HepG2 (cell line): Measurements from ENCODE around the gene LHPP. TPM values are rescaled to one million over a fixed set of nuclear protein-coding genes. Genes with fewer than 3 reads are reported as not detected.

Experiments used
- ATAC-seq: fragments of 200-7000 bp; cut with Tn5 transposase; 3 replicates; pipeline ENCODE4 v1.9.1; 2020; ENCODE audit warnings: mild to moderate bottlenecking, moderate library complexity
- BruUV-seq: library from RNA; stranded (reverse); fragments of 400-500 nt; replicated peaks from 2 replicates; lab custom pipeline; 2021; lab: Mats Ljungman, UMichigan
- CTCF ChIA-PET: fragments of 300-600 bp; formaldehyde crosslinking; extraction: SDS; loops from one replicate; lab custom pipeline; 2021; ENCODE audit warnings: low total read pairs, inconsistent platforms, low intra/inter-chr PET ratio; lab: Yijun Ruan, JAX
- POLR2A ChIA-PET: fragments of 350-600 bp; sonication (Branson Sonifier 250); formaldehyde crosslinking; loops from one replicate; lab custom pipeline; 2020; ENCODE audit warnings: antibody characterized with exemption, inconsistent platforms; lab: Yijun Ruan, JAX
- DNase-seq: peaks from one replicate; pipeline ENCODE4 v3.0.0-alpha.2; 2015; ENCODE audit warnings: low spot score
- FAIRE-seq: peaks from 3 replicates; lab custom pipeline; 2011; peaks lifted over from hg19 to GRCh38; lab: Jason Lieb, UNC
- H2AFZ ChIP-seq: one replicate; pipeline ENCODE4 v1.6.1; 2011; ENCODE audit warnings: low read length, inconsistent platforms
- H3K27ac ChIP-seq: fragments of 300-600 bp; 3 replicates; pipeline ENCODE4 v1.8.0; 2011; ENCODE audit warnings: mixed run types, mild to moderate bottlenecking, mixed read lengths, low read length, inconsistent platforms; ENCODE audit not compliant: insufficient read depth; ENCODE audit errors: extremely low read length
- H3K27me3 ChIP-seq, 2 experiments: fragments of 200-600 bp in 1 of 2; 2 replicates in 1 of 2; 3 replicates in 1 of 2; pipeline versions ENCODE4 v1.6.0 to v1.8.0; 2011; ENCODE audit warnings: low read length in 2 of 2, mild to moderate bottlenecking in 2 of 2, moderate library complexity in 2 of 2, inconsistent platforms in 1 of 2; ENCODE audit not compliant: insufficient read depth in 2 of 2, control insufficient read depth in 1 of 2
- H3K36me3 ChIP-seq, 2 experiments: fragments of 200-600 bp in 1 of 2; replicated peaks in 1 of 2; 2 replicates in 1 of 2; 3 replicates in 1 of 2; pipeline versions ENCODE4 v1.5.1 to v1.8.0; 2011; ENCODE audit warnings: low read length in 2 of 2, inconsistent platforms in 1 of 2; ENCODE audit not compliant: insufficient read depth in 2 of 2, control insufficient read depth in 1 of 2
- H3K4me1 ChIP-seq: 2 replicates; pipeline ENCODE4 v1.5.1; 2012; ENCODE audit warnings: low read length, inconsistent platforms; ENCODE audit not compliant: insufficient read depth
- H3K4me2 ChIP-seq: 2 replicates; pipeline ENCODE4 v1.6.0; 2011; ENCODE audit warnings: low read depth, low read length, inconsistent platforms
- H3K4me3 ChIP-seq, 3 experiments: fragments of 200-600 bp in 1 of 3; sonication (generic), shearing (Covaris generic) in 1 of 3; replicated peaks in 1 of 3; 2 replicates each; pipeline ENCODE4 v1.5.1; 2011 to 2016; ENCODE audit warnings: low read length in 3 of 3, inconsistent platforms in 2 of 3, low read depth in 2 of 3, mild to moderate bottlenecking in 2 of 3, control low read depth in 1 of 3, mixed read lengths in 1 of 3; ENCODE audit not compliant: insufficient read depth in 1 of 3
- H3K79me2 ChIP-seq: one replicate; pipeline ENCODE4 v1.6.1; 2011; ENCODE audit warnings: low read length, inconsistent platforms; ENCODE audit not compliant: insufficient read depth
- H3K9ac ChIP-seq: 2 replicates; pipeline ENCODE4 v1.6.0; 2011; ENCODE audit warnings: mild to moderate bottlenecking, low read depth, low read length, inconsistent platforms; ENCODE audit not compliant: insufficient read depth
- H3K9me3 ChIP-seq: 2 replicates; pipeline ENCODE4 v1.5.1; 2012; ENCODE audit warnings: mild to moderate bottlenecking, low read length
- H4K20me1 ChIP-seq: 2 replicates; pipeline ENCODE4 v1.6.0; 2011; ENCODE audit warnings: inconsistent platforms, mild to moderate bottlenecking, low read length, moderate library complexity; ENCODE audit not compliant: insufficient read depth
- ARNT ChIP-seq: fragments of 450-650 bp; IDR thresholded peaks from 2 replicates; pipeline ENCODE4 v1.6.1; 2017
- BCL6 ChIP-seq: IDR thresholded peaks from 2 replicates; pipeline ENCODE4 v1.6.1; 2016; ENCODE audit warnings: missing genetic modification reagents, missing compliant biosample characterization
- CCAR2 ChIP-seq: fragments of 200-400 bp; formaldehyde crosslinking; optimal IDR thresholded peaks from 2 replicates; pipeline ENCODE3; 2018; ENCODE audit warnings: low read depth, mild to moderate bottlenecking, low read length, moderate library complexity
- ERF ChIP-seq: IDR thresholded peaks from 2 replicates; pipeline ENCODE4 v1.6.1; 2018; ENCODE audit warnings: missing biosample characterization, missing genetic modification reagents
- FOXA1 ChIP-seq, 2 experiments: fragments of 450-650 bp in 1 of 2; sonication (generic) in 1 of 2; formaldehyde crosslinking in 1 of 2; IDR thresholded peaks; 2 replicates each; pipeline versions ENCODE4 v1.4.0 to v1.6.1; 2016 to 2020; ENCODE audit warnings: missing genetic modification reagents in 1 of 2
- HOXA3 ChIP-seq: sonication (generic); formaldehyde crosslinking; IDR thresholded peaks from 2 replicates; pipeline ENCODE4 v1.5.0; 2020; ENCODE audit warnings: missing genetic modification reagents
- IKZF4 ChIP-seq: sonication (generic); formaldehyde crosslinking; IDR thresholded peaks from 2 replicates; pipeline ENCODE4 v1.5.1; 2020; ENCODE audit warnings: borderline replicate concordance, mild to moderate bottlenecking, low read depth, missing genetic modification reagents; ENCODE audit errors: not compliant biosample characterization
- KAT8 ChIP-seq: IDR thresholded peaks from 2 replicates; pipeline ENCODE4 v1.6.1; 2016; ENCODE audit warnings: missing genetic modification reagents, missing compliant biosample characterization
- MIXL1 ChIP-seq: IDR thresholded peaks from 2 replicates; pipeline ENCODE4 v1.6.1; 2016
- RELA ChIP-seq: sonication (generic); formaldehyde crosslinking; IDR thresholded peaks from 2 replicates; pipeline ENCODE4 v1.4.0; 2020; ENCODE audit warnings: missing genetic modification reagents
- WIZ ChIP-seq: sonication (generic); formaldehyde crosslinking; IDR thresholded peaks from 2 replicates; pipeline ENCODE4 v1.5.1; 2020; ENCODE audit warnings: mild to moderate bottlenecking, missing genetic modification reagents
- ZNF136 ChIP-seq: sonication (generic); formaldehyde crosslinking; IDR thresholded peaks from 2 replicates; pipeline ENCODE4 v1.8.1; 2022; ENCODE audit warnings: low read depth, mild to moderate bottlenecking, moderate library complexity, missing genetic modification reagents
- ZNF230 ChIP-seq: sonication (generic); formaldehyde crosslinking; IDR thresholded peaks from 2 replicates; pipeline ENCODE4 v1.4.0; 2020; ENCODE audit warnings: mild to moderate bottlenecking, missing genetic modification reagents
- ZNF75D ChIP-seq: sonication (generic); formaldehyde crosslinking; IDR thresholded peaks from 2 replicates; pipeline ENCODE4 v1.8.1; 2023; ENCODE audit warnings: missing genetic modification reagents, mild to moderate bottlenecking, borderline replicate concordance
- WGBS: methylation state at CpG from one replicate; pipeline ENCODE4 v1.1.6; 2017; ENCODE audit warnings: low lambda C conversion rate; 5-methylcytosine and 5-hydroxymethylcytosine counted together
- in situ Hi-C: cut with HindIII; loops from 2 replicates; pipeline ENCODE4 v1.10.0; 2017; ENCODE audit warnings: low pct_unique_long_range_greater_than_20kb; ENCODE audit not compliant: extremely low pct_ligation_motif_present
- intact Hi-C: fragments of 100-400 bp; cut with micrococcal nuclease; formaldehyde crosslinking; loops from one replicate; pipeline ENCODE4 v1.10.0; 2022; ENCODE audit not compliant: unreplicated experiment
- polyA plus RNA-seq, 8 experiments: library from polyadenylated mRNA; depleted of rRNA in 3 of 8; stranded (reverse) in 7 of 8; unstranded in 1 of 8; fragments of >200 nt; fragmentation: Illumina TruSeq in 4 of 8; extraction: Trizol in 4 of 8; gene quantifications; 2 replicates each; pipeline versions ENCODE4 v1.2.1 to v1.2.3, GENCODE V29; 2011 to 2016; ENCODE audit warnings: low read depth in 4 of 8, missing spikeins in 1 of 8, mixed read lengths in 1 of 8; ENCODE audit not compliant: insufficient read depth in 1 of 8
- total RNA-seq, 5 experiments: library from RNA; depleted of rRNA; stranded (reverse); fragments of >200 nt; fragmentation: Illumina TruSeq; extraction: Trizol; gene quantifications; 2 replicates each; pipeline ENCODE4 v1.2.3, GENCODE V29; 2016; ENCODE audit warnings: low read depth in 1 of 5
- TF ChIP-seq, protein P1 (sequence below), 2 experiments: IDR thresholded peaks; 2 replicates each; pipeline ENCODE4 v1.6.1; 2011 to 2012; ENCODE audit warnings: low read length in 2 of 2, borderline replicate concordance in 1 of 2, low read depth in 1 of 2, mild to moderate bottlenecking in 1 of 2, moderate library complexity in 1 of 2
- TF ChIP-seq, protein P2 (sequence below): sonication (generic); formaldehyde crosslinking; IDR thresholded peaks from 2 replicates; pipeline ENCODE4 v1.9.0; 2021; ENCODE audit warnings: mild to moderate bottlenecking, missing genetic modification reagents

The LHPP gene
- total and polyA plus RNA-seq, 2 of the 13 experiments (the other 11 are each of a cell fraction or from before 2014, with no cell fraction given) = 5.2 to 13.1 TPM

DNA sequence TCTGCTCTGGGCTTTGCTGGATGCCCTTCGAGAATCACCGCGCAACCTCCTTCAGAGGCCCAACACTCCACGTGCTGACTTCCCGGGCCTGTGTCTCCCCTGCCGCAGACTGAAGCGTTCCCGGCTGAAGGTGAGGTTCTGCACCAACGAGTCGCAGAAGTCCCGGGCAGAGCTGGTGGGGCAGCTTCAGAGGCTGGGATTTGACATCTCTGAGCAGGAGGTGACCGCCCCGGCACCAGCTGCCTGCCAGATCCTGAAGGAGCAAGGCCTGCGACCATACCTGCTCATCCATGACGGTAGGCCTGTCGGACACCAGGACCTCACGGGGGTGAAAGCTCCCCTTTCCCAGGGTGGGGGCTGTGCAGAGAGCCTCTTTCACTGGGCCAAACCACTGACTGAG is 22.4 kb downstream of the LHPP start:
- no peak overlapping the region for H3K9ac ChIP-seq
- in situ Hi-C loops (no loop called here), intact Hi-C loops (no loop called here)
- no peak overlapping the region for H2AFZ ChIP-seq
- WGBS = 92% methylated on average over 9 of the region's 17 CpGs
- ATAC-seq (no peak), FAIRE-seq (no peak), DNase-seq (no peak)
- H3K27ac ChIP-seq = no peak overlapping the region
- no peak overlapping the region for H3K4me2 ChIP-seq
- no peaks in the 10 kb centered on the region for H3K79me2 ChIP-seq
- H3K9me3 ChIP-seq = no peaks in the 10 kb centered on the region
- peaks cover 18% of the 10 kb centered on the region for H3K4me1 ChIP-seq
- H3K4me3 ChIP-seq = no peak overlapping the region
- H4K20me1 ChIP-seq = no peaks in the 10 kb centered on the region; the same call in 1 of the 2 replicates
- ChIA-PET CTCF (no interaction called here), POLR2A (no interaction called here)
- H3K27me3 ChIP-seq = no peaks in the 10 kb centered on the region
- no peaks in the 10 kb centered on the region for H3K36me3 ChIP-seq
- BruUV-seq = no TSS peak
- TF ChIP-seq IKZF4 (CRISPR knock-in tag) (no peak), RELA (CRISPR knock-in tag) (no peak), ZNF230 (no peak), ARNT (no peak), ERF (CRISPR knock-in tag) (no peak), WIZ (no peak), ZNF136 (no peak), KAT8 (CRISPR knock-in tag) (no peak), MIXL1 (CRISPR knock-in tag) (no peak), BCL6 (CRISPR knock-in tag) (no peak), CCAR2 (no peak), FOXA1 (IDR thresholded peaks at IDR 0.05) (no peak), FOXA1 (CRISPR knock-in tag; IDR thresholded peaks at IDR 0.05) (no peak), HOXA3 (CRISPR knock-in tag) (no peak), ZNF75D (CRISPR knock-in tag) (no peak)
- TF ChIP-seq, protein P1, sequence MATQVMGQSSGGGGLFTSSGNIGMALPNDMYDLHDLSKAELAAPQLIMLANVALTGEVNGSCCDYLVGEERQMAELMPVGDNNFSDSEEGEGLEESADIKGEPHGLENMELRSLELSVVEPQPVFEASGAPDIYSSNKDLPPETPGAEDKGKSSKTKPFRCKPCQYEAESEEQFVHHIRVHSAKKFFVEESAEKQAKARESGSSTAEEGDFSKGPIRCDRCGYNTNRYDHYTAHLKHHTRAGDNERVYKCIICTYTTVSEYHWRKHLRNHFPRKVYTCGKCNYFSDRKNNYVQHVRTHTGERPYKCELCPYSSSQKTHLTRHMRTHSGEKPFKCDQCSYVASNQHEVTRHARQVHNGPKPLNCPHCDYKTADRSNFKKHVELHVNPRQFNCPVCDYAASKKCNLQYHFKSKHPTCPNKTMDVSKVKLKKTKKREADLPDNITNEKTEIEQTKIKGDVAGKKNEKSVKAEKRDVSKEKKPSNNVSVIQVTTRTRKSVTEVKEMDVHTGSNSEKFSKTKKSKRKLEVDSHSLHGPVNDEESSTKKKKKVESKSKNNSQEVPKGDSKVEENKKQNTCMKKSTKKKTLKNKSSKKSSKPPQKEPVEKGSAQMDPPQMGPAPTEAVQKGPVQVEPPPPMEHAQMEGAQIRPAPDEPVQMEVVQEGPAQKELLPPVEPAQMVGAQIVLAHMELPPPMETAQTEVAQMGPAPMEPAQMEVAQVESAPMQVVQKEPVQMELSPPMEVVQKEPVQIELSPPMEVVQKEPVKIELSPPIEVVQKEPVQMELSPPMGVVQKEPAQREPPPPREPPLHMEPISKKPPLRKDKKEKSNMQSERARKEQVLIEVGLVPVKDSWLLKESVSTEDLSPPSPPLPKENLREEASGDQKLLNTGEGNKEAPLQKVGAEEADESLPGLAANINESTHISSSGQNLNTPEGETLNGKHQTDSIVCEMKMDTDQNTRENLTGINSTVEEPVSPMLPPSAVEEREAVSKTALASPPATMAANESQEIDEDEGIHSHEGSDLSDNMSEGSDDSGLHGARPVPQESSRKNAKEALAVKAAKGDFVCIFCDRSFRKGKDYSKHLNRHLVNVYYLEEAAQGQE (IDR thresholded peaks at IDR 0.05; ENCODE audit: borderline replicate concordance in 1 of 2, low read depth in 1 of 2, low read length in 2 of 2) = no peak
- TF ChIP-seq, protein P2, sequence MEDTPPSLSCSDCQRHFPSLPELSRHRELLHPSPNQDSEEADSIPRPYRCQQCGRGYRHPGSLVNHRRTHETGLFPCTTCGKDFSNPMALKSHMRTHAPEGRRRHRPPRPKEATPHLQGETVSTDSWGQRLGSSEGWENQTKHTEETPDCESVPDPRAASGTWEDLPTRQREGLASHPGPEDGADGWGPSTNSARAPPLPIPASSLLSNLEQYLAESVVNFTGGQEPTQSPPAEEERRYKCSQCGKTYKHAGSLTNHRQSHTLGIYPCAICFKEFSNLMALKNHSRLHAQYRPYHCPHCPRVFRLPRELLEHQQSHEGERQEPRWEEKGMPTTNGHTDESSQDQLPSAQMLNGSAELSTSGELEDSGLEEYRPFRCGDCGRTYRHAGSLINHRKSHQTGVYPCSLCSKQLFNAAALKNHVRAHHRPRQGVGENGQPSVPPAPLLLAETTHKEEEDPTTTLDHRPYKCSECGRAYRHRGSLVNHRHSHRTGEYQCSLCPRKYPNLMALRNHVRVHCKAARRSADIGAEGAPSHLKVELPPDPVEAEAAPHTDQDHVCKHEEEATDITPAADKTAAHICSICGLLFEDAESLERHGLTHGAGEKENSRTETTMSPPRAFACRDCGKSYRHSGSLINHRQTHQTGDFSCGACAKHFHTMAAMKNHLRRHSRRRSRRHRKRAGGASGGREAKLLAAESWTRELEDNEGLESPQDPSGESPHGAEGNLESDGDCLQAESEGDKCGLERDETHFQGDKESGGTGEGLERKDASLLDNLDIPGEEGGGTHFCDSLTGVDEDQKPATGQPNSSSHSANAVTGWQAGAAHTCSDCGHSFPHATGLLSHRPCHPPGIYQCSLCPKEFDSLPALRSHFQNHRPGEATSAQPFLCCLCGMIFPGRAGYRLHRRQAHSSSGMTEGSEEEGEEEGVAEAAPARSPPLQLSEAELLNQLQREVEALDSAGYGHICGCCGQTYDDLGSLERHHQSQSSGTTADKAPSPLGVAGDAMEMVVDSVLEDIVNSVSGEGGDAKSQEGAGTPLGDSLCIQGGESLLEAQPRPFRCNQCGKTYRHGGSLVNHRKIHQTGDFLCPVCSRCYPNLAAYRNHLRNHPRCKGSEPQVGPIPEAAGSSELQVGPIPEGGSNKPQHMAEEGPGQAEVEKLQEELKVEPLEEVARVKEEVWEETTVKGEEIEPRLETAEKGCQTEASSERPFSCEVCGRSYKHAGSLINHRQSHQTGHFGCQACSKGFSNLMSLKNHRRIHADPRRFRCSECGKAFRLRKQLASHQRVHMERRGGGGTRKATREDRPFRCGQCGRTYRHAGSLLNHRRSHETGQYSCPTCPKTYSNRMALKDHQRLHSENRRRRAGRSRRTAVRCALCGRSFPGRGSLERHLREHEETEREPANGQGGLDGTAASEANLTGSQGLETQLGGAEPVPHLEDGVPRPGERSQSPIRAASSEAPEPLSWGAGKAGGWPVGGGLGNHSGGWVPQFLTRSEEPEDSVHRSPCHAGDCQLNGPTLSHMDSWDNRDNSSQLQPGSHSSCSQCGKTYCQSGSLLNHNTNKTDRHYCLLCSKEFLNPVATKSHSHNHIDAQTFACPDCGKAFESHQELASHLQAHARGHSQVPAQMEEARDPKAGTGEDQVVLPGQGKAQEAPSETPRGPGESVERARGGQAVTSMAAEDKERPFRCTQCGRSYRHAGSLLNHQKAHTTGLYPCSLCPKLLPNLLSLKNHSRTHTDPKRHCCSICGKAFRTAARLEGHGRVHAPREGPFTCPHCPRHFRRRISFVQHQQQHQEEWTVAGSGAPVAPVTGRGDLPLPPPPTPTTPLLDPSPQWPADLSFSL (CRISPR knock-in tag) = no peak
